Measurements from ENCODE around the gene IFT74. TPM values are rescaled to one million over a fixed set of nuclear protein-coding genes. Genes with fewer than 3 reads are reported as not detected.

IFT74 gene
- total RNA-seq, 1 donor from 2014 or later = 25.1 TPM

- no peak overlapping the region for H3K4me3 Mint-ChIP-seq (ENCODE audit: low read depth)
- no peak for TF ChIP-seq CTCF (IDR thresholded peaks at IDR 0.05; ENCODE audit: unreplicated experiment)
- peaks cover 8% of the 10 kb centered on the region for H3K4me1 Mint-ChIP-seq (ENCODE audit: low read depth)
- DNase-seq (ENCODE audit: low spot score, unreplicated experiment) = no peak
- no peaks in the 10 kb centered on the region for H3K36me3 Mint-ChIP-seq (ENCODE audit: insufficient read depth)
- H3K27me3 Mint-ChIP-seq = no peaks in the 10 kb centered on the region
- H3K9me3 Mint-ChIP-seq (ENCODE audit: low read depth) = no peaks in the 10 kb centered on the region
- H3K27ac Mint-ChIP-seq = no peak overlapping the region
Observed at GRCh38 chr9:27112235-27112634, 156.0 kb downstream of the IFT74 start.

Other genes with a start within 250 kb of the IFT74 start
- 24.7 and 25.1 TPM in 2 replicates for gene CAAP1, start 63.6 kb upstream of the IFT74 start, total RNA-seq
- 46.0 and 46.6 TPM in 2 replicates for gene PLAA, start 9.2 kb upstream of the IFT74 start, total RNA-seq
- not detected in 2 replicates for gene LRRC19, start 49.3 kb downstream of the IFT74 start, total RNA-seq
- not detected in 2 replicates for gene TEK, start 152.8 kb downstream of the IFT74 start, total RNA-seq

All from progenitor cell of endocrine pancreas (in vitro differentiated cells).